NCI-H82 (cell line): ENCODE measurements around the gene WDR33.
"Not testable (repeated sequence)": the region's sequence is repeated elsewhere in the genome, so short reads cannot be mapped to it uniquely, and the experiment has no call there.

Source experiments
- DNase-seq: peaks from one replicate; lab custom pipeline; 2025; lab: John Stamatoyannopoulos, UW

The WDR33 gene

DNA sequence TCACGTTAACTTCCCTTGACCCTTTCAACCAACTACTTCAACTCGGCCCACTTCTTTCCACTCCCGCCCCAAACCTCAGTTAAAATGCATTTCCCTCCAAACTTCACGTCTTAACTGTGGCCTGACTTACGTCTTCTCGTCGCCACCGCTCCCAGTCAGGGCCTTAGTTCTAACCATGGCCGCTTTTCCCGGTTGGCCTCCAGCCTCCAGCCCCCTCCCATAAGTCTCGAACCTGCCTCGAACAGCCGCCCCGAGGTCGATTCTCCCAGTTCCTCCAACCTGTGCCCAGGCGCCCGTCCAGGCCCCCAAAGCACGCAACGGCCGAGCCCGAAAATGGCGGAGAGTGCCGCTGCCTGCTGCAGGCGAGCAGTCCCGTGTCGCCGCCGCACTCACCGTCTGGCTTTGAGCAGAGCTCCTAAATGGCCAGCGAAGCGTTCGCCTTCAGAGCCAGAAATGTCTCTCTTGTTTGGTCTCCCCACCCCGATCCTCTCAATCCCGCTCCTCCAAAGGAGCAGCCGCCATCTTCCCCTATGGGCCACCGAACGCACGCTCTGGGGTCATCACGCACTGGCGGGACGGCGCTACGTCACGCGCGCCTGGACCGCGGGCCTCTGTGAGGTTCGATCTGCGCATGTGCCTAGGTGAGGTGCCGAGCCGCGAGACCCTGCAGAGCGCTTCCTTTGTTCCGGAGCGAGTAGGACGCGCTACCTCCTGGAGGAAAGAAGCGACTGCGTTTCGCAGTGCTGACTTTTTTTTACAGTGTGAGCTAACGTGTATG lies at the start of gene WDR33:
Gene WDR33 (minus strand): TSS at position 553 of the 778 bp plus-strand sequence. CDS start 40,190 bp downstream, outside the sequence.
- peak; percentile 97 for DNase-seq

DNA sequence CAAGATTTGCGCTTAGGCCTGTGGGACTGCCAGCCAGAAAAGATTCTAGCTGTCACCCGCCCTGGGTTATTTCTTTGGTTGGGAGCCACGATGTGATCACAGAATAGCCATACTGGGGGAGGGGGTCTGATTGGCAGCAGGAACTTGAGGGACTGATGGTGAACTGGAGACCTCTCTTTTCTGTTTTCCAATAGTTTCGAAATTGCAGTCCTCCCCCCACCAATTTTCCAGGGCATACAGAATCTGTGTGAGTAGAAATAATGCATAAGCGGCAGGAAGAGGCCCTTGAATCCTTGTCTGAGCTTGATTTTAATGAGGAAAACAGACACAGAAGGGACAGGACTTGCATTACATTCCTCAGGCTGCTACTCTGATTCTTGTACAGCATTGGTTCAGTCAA lies 49.2 kb upstream of the WDR33 start:
- no peak for DNase-seq

DNA sequence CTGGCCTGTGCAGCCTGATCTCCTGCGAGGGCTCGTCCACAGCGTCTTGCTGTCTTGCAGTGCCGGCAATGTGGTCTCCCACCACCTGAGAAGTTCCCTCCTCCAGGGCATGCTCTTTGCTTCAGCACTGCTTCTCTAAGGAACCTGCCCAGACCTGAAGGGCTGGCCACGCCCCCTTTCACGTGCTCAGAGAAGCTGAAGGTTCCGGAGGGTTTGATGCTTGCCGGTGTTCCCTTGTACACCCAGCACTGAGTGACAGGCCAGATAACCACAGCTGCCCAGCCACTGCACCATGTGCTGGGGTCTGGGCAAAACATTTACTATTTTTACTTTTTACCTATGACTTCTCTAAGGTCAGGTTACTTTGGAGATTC lies 48.7 kb upstream of the WDR33 start:
- peak; percentile 42 for DNase-seq

DNA sequence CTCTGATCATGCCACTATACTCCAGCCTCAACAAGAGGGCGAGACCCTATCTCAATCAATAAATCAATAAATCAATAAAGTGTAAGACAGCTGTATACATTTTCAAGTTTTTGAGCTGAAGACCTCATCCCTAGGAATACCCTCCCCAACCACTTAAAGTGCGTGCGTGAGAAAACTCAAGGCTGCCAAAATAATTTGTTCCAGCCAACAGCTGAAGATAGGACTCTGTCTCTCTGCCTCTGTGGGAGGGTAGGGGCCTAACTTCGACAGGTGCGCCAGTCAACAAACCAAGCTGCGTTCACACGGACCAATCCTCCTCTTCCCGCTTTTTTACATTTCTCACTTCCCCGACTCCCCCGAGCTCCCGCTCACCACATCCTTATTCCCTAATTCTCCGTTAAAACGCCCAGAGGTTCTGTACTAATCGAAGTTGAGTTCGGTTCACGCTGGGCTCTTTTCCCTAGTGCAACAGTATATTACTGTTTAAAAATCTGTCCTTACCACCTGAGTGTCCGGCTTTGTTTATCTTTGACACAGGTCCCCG lies 46.4 kb upstream of the WDR33 start:
- peak; percentile 60 for DNase-seq

DNA sequence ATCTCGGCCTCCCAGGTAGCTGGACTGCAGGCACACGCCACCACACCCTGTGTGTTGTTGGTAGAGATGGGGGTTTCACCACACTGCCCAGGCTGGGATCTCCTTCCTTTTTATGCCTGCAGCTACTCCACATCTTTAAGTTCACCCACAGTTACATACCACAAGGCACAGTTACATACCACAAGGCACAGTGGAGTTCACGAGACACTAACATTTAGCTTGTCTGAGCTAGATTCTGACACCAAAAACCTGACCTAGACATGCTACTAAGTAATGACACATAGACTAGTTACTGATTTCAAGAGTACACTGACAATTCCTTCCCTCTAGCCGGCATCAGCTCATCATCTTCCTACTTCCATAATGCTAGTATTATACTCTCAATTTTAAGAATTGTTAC lies 42.7 kb upstream of the WDR33 start:
- no peak for DNase-seq

DNA sequence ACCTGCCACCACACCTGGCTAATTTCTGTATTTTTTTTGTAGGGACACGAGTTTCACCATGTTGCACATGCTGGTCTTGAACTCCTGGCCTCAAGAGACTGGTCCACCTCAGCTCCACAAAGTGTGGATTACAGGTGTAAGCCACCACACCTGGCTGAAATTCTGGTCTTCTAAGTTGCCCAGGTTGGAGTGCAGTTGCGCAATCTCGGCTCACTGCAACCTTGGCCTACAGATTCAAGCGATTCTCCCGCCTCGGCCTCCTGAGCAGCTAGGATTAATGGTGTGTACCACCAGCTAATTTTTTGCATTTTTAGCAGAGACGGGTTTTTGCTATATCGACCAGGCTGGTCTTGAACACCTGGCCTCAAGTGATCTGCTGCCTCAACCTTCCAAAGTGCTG lies 41.4 kb upstream of the WDR33 start:
- no peak for DNase-seq

DNA sequence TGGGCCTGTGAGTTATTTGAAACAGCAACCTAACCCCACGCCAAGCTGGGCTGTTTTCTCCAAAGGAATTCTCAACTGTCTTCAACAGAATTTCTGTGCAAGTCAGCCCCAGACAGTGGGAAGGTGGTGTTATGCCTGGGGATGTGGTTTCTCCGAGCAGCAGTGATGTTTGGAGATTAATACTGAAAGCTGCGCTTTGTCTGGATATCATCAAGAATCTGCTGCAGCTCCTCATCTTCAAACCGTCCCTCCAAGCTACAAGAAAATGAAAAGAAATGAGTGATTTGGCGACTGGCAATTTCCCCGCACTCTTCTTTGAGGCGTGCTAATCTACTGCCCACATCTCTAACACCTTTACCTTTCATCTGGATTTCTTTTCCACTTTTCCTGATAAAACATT lies 37.0 kb upstream of the WDR33 start:
- no peak for DNase-seq

DNA sequence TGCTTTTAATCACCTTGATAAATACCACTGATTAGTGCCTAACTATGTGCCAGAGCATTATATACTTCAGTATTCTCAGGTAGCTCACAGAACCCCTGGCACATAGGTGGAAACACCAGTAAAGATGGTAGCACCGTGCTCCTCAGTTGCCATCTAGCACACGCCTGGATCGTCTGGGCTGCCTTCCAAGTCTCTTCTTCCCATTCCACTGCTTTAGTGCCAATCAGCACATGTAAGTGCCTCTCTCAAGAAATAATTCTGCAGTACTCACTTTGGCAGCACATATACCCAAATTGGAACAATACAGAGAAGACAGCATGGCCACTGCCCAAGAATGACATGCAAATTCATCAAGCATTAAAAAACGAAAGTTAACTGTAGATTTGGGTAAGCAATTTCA lies 34.0 kb upstream of the WDR33 start:
- no peak for DNase-seq

DNA sequence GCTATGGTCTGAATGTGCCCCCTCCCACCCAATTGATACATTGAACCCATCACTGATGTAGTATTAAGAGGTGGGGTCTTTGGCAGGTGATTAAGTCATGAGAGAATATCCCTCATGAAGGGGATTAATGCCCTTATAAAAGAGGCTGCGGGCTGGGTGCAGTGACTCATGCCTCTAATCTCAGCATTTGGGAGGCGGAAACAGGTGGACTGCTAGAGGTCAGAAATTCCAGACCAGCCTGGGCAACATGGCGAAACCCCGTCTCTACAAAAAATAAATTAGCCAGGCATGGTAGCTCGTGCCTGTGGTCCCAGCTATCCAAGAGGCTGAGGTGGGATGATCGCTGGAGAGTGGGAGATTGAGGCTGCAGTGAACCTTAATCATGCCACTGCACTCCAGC lies 32.7 kb upstream of the WDR33 start:
- DNase-seq = peak; percentile 69

DNA sequence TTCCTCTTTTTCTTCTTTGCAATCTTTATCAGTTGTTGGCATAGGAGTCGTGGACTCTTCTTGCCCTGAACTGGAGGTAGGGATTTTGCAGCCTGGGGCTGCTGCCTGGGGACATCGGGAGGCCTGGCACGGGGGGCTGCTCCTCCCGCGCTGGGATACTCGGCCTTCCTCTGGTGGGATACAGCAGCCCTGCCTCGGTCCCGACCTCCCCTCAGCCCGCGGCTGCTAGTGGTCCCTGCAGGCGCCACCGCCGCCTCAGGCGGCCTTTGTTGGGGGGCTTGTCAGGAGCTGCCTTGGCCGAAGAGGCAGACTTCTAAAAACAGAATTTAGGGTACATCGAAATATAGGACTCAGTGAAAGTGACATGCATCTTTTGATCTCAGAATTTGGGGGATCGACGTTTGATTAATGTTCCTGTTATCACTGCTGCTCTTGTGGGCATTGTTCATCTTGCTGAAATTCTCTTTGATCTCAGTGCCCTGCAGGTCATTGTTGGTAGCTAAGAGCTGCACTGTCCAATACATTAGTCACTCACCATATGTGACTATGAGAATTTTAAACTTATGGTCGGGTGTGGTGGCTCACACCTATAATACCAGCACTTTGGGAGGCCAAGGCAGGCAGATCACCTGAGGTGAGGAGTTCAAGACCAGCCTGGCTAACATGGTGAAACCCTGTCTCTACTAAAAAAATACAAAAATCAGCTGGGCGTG lies 30.7 kb upstream of the WDR33 start:
- DNase-seq = no peak

DNA sequence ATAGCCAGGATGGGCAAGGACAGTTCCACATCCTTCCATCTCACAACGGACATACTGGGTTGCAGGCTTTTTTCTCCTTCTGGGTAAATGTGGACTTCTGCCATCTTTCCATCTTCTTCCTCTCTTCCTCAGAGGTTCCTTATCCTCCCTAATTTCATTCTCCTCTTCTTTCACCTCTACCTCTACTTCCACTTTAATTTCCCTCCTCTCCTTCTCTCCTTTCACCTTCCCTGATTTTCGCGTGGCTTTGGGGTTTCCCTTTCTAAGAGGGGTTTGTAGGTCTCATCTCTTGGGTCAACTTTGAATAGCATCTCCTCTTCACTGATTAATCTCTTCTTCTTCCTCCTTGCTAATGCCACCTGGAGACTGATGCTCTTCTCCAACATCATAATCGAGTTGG lies 29.9 kb upstream of the WDR33 start:
- no peak for DNase-seq

DNA sequence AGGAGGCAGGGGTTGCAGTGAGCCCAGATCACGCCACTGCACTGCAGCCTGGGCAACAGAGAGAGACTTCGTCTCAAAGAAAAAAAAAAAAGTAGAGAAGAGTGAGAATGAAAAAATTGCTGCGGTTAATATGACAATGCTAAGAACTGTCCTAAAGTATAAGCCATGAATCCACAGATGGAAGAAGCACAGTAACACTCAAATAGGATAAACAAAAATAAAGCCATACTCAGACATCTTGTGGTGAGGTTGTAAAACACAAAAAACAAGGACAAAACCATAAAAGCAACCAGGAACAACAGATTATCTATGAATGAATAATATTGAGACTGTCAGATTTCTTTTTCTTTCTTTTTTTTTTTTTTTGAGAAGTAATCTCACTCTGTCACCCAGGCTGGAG lies 24.0 kb upstream of the WDR33 start:
- DNase-seq = no peak

DNA sequence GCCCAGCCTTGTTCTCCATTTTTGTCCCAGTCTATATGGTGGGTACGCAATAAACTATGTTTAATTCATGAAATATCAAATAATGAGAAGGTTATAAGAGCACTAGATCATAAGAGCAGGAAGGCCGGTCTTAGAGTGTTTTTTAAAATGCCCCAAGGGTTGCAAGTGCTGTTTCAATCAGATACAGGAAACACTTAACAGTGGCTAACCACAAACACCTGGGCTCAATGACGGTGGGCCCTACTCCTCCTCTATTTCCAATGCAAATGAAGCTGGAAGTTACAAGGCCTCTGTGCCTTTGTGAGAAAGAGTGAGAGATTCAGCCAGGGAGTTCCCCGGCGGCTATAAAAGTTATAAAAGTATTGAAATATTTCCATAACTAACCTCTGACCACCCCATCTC lies 18.9 kb upstream of the WDR33 start:
- DNase-seq = no peak

DNA sequence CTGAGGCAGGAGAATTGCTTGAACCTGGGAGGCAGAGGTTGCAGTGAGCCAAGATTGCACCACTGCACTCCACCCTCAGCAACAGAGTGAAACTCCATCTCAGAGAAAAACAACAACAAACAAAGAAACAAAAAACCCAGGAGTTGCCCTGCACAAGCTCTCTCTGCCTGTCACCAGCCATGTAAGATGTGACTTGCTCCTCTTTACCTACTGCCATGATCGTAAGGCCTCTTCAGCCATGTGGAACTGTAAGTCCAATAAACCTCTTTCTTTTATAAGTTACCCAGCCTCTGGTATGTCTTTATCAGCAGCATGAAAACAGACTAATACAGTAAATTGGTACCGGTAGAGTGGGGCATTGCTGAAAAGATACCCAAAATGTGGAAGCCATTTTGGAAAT lies 15.7 kb upstream of the WDR33 start:
- DNase-seq = not testable (repeated sequence)

DNA sequence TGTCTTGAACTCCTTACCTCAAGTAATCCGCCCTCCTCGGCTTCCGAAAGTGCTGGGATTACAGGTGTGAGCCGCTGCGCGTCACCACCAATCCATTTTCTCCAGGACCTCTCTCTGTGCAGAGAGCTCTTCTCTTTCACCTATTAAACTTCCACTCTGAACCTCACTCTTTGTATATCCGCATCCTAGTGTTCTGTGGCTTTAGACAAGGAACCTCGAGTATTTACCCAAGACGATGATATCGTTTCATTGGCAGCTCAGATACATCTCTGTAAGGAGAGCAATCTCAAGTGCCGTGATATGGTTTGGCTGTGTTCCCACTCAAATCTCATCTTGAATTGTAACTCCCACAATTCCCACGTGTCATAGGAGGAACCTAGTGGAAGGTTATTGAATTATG lies 15.1 kb upstream of the WDR33 start:
- no peak for DNase-seq

DNA sequence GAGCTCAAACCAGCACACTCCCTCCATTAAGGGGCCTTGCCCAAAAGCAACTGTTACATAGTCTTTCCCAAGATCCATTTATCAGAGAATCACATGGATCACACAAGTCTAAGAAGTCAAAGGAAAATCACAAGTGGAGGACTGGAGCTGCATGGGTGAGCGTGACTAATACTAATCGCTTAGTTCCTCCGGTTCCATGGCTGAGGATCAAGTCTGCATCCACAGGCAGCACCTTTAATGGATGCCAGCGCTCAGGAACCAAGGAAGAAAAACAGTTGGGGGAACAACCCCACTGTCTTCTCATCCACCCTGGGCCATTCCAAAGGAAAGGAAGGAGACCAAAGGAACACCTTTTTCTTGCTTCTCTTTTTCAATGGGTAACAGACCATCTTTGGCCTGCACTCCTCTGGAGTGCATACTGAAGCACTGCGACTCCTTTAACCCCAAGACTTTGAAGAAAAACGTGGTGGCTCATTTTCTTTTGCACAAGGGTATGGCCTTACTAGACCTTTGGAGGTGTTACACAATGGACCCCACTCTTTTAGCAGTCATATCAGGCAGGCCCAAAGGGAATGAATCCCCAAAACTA lies 9.2 kb upstream of the WDR33 start:
- no peak for DNase-seq

DNA sequence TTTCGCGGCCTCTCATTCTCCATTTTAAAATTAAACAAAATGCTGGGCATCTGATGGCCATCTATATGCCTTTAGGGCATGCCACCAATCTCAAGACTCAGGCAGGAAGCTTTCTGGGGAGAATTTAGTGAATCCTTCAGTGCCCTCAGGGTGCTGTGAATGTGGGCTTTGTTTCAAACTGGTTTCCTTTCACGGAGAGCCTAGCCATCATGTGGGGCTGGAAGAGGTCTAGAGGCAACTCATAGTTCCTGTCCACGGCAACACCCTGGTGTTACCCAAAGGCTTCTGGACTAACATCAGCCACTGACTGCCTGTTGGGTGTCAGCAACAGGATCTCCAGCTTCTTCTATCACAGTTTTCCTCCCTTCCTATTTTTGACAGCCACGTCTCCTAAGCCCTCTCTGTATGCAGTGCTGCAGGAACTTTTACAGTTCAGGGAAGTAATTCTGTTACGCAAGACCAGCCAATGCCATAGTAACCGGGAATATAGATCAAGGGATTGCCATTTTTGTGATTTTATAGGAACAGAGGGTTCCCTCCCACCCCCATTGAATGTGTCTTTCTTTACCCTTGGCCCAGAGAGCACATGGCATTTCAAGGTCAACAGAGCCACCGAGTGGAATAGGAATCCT lies 7.9 kb upstream of the WDR33 start:
- DNase-seq = no peak

DNA sequence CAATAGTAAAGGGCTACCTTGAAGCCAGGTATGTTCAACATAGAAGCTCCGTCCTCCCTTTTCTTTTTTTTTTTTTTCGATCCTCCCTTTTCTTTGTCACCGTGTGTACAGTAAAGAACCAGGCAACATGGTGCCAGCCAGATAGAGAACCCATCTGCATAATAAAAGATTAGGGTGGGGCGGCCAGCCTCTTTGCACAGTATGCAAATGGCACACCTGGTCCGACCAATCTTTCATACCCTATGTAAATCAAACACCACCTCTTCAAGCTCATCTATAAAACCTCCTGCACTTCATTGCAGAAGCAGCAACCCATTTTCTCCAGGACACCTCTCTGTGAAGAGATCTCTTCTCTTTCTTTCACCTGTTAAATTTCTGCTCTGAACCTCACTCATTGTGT lies 7.3 kb upstream of the WDR33 start:
- DNase-seq = peak; percentile 38

DNA sequence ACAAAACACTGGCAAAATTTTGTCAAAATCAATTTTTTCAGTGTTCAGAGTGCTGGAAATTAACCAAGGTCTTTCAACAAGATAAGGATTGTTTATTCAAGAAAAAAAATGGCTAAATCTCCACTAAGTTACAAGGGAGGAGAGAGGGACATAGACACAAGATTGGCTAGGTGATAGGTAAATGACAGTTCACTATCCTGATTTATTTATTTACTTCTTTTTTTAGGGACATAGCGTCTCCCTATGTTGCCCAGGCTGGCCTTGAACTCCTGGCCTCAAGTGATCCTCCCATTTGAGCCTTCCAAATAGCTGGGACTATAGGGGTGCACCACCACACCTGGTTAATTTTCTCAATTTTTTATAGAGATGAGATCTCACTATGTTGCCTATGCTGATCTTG lies 3.7 kb upstream of the WDR33 start:
- no peak for DNase-seq

DNA sequence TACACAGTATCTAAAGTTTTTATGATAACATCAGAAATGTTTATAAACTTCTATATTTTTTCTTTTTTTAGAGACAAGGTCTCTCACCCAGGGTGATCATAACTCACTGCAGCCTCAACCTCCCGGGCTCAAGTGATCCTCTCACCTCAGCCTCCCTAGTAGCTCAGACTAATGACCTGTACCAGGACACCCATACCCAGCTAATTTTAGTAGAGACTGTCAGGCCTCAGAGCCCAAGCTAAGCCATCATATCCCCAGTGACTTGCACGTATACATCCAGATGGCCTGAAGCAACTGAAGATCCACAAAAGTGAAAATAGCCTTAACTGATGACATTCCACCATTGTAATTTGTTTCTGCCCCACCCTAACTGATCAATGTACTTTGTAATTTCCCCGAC lies 1.5 kb upstream of the WDR33 start:
- DNase-seq = not testable (repeated sequence)

DNA sequence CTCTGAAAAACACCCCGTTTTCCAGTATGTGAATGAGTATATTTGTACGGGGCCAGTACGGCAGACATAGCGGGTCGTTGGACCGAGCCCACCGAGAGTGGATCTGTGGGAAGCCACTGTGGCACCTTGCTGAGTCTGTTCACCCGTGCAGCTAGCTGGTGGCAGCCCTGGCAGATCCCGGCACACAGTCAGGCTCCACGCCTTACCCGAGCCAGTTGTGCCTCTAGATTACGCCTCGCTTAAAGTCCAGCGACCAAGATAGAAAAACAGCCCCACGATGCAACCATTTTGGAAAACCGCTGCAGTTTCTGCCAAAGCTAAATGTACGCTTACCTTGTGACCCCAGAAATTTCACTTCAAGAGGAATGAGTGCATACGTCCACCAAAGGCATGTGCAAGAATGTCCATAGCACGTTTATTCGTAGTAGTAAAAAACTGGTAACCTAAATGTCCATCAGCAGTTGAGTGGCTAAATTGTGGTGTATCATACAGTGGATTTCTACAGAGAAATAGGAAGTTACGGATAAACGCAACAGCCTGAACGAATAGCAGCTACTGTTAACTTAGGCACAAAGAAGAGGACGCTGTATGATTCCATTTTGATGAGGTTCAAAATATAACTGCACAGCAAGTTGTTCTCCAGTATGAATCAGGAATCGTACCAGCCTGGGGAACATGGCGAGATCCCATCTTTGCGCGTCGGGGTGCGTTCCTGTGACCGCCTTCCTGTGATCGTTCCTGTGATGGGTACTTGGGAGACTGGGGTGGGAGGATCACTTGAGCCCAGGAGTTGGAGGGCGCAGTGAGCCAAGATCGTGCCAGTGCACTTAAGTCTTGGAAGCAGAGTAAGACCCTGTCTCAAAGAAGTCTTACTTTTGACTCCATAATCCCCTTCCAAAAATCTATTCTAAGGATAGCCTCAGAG lies 688 bp upstream of the WDR33 start:
- no peak for DNase-seq
